BJ (cell line): ENCODE measurements around the gene PDE3B. TPM values are rescaled to one million over a fixed set of nuclear protein-coding genes. Genes with fewer than 3 reads are reported as not detected.
"Not testable (repeated sequence)": the region's sequence is repeated elsewhere in the genome, so short reads cannot be mapped to it uniquely, and the experiment has no call there.

ENCODE experiments used
- CTCF ChIA-PET: fragments of 350-600 bp; formaldehyde crosslinking; extraction: SDS; loops from one replicate; lab custom pipeline; 2021; ENCODE audit warnings: antibody characterized with exemption, inconsistent platforms; lab: Yijun Ruan, JAX
- POLR2A ChIA-PET: fragments of 300-600 bp; sonication (Branson Sonifier 250); formaldehyde crosslinking; extraction: SDS; loops from one replicate; lab custom pipeline; 2021; ENCODE audit warnings: antibody characterized with exemption; lab: Charles Lee
- DNase-seq: peaks from one replicate; pipeline ENCODE4 v3.0.0-alpha.2; 2011; ENCODE audit warnings: low read depth
- H3K27me3 ChIP-seq: 2 replicates; pipeline ENCODE4 v1.6.0; 2011; ENCODE audit warnings: low read length; ENCODE audit not compliant: control insufficient read depth, insufficient read depth
- H3K36me3 ChIP-seq: 2 replicates; pipeline ENCODE4 v1.5.1; 2011; ENCODE audit warnings: low read length; ENCODE audit not compliant: control insufficient read depth, insufficient read depth
- H3K4me3 ChIP-seq: 2 replicates; pipeline ENCODE4 v1.5.1; 2011; ENCODE audit warnings: low read depth, mild to moderate bottlenecking, control low read depth, low read length
- CTCF ChIP-seq: IDR thresholded peaks from 2 replicates; pipeline ENCODE4 v1.5.1; 2011; ENCODE audit warnings: low read depth, mild to moderate bottlenecking, control low read depth, inconsistent platforms, low read length, moderate library complexity; ENCODE audit not compliant: insufficient read depth
- polyA plus RNA-seq: library from polyadenylated mRNA; depleted of rRNA; stranded (reverse); fragments of >200 nt; gene quantifications from 2 replicates; pipeline ENCODE4 v1.2.3, GENCODE V29; 2011

Gene PDE3B
- polyA plus RNA-seq, 1 experiment: 0.06 TPM

GRCh38 chr11:14705067-14705466 is 61.5 kb downstream of the PDE3B start:
- no peak for DNase-seq
- Histone ChIP-seq H3K4me3 (no peak overlapping the region), H3K36me3 (no peaks in the 10 kb centered on the region), H3K27me3 (no peaks in the 10 kb centered on the region)
- TF ChIP-seq CTCF: no peak
- ChIA-PET POLR2A (no interaction called here), CTCF (no interaction called here)

- Histone ChIP-seq H3K4me3 (no peak overlapping the region), H3K36me3 (no peaks in the 10 kb centered on the region), H3K27me3 (no peaks in the 10 kb centered on the region)
- ChIA-PET POLR2A (no interaction called here), CTCF (no interaction called here)
- DNase-seq: no peak
- no peak for TF ChIP-seq CTCF
These were observed 70.1 kb downstream of the PDE3B start for GRCh38 chr11:14713496-14714244.

GRCh38 chr11:14715669-14716068 is 72.1 kb downstream of the PDE3B start:
- DNase-seq, H3K36me3 ChIP-seq, H3K27me3 ChIP-seq, POLR2A ChIA-PET, H3K4me3 ChIP-seq, CTCF ChIA-PET: not testable (repeated sequence)

- CTCF ChIA-PET: no interaction called here
- no peak for TF ChIP-seq CTCF
- DNase-seq: no peak
- Histone ChIP-seq H3K36me3 (no peaks in the 10 kb centered on the region), H3K4me3 (no peak overlapping the region), H3K27me3 (no peaks in the 10 kb centered on the region)
- POLR2A ChIA-PET: no interaction called here
These were observed 78.9 kb downstream of the PDE3B start for GRCh38 chr11:14722496-14722895.

- CTCF ChIA-PET: no interaction called here
- Histone ChIP-seq H3K36me3 (no peaks in the 10 kb centered on the region), H3K27me3 (no peaks in the 10 kb centered on the region), H3K4me3 (no peak overlapping the region)
- POLR2A ChIA-PET: no interaction called here
- no peak for TF ChIP-seq CTCF
- DNase-seq: no peak
These were observed 81.5 kb downstream of the PDE3B start for GRCh38 chr11:14725150-14725549.

- no peaks in the 10 kb centered on the region for H3K27me3 ChIP-seq
- no peaks in the 10 kb centered on the region for H3K36me3 ChIP-seq
- H3K4me3 ChIP-seq: no peak overlapping the region
- ChIA-PET POLR2A (no interaction called here), CTCF (no interaction called here)
- no peak for DNase-seq
- TF ChIP-seq CTCF: no peak
These were observed 83.6 kb downstream of the PDE3B start for GRCh38 chr11:14727215-14727614.
